GM12878 (cell line): Measurements from ENCODE around the gene IFI27L2. TPM values are rescaled to one million over a fixed set of nuclear protein-coding genes. Genes with fewer than 3 reads are reported as not detected.
A peak's percentile ranks its signal among the peaks of the same experiment; 100 is the strongest.

Experiments used
- BACH1 ChIP-seq: fragments of 450-650 bp; IDR thresholded peaks from 2 replicates; pipeline ENCODE4 v1.6.1; 2017; ENCODE audit warnings: mild to moderate bottlenecking, borderline replicate concordance
- BHLHE40 ChIP-seq, 2 experiments: fragments of 450-650 bp in 1 of 2; IDR thresholded peaks; 2 replicates each; pipeline ENCODE4 v1.6.1; 2011 to 2017; ENCODE audit warnings: low read depth in 2 of 2, borderline replicate concordance in 1 of 2, improper control_type of control experiment in 1 of 2, low read length in 1 of 2, mild to moderate bottlenecking in 1 of 2
- CUX1 ChIP-seq: IDR thresholded peaks from 2 replicates; pipeline ENCODE4 v1.6.1; 2012; ENCODE audit warnings: improper control_type of control experiment, low read depth, low read length; ENCODE audit not compliant: insufficient replicate concordance
- DPF2 ChIP-seq: fragments of 450-650 bp; IDR thresholded peaks from 2 replicates; pipeline ENCODE4 v1.6.1; 2017; ENCODE audit warnings: mild to moderate bottlenecking
- E2F8 ChIP-seq: fragments of 450-650 bp; IDR thresholded peaks from 2 replicates; pipeline ENCODE4 v1.6.1; 2018; ENCODE audit warnings: mild to moderate bottlenecking, low read depth, moderate library complexity; ENCODE audit not compliant: partially characterized antibody
- E4F1 ChIP-seq: fragments of 450-650 bp; IDR thresholded peaks from 2 replicates; pipeline ENCODE4 v1.6.1; 2018; ENCODE audit warnings: borderline replicate concordance, mild to moderate bottlenecking; ENCODE audit not compliant: partially characterized antibody
- HDAC2 ChIP-seq: fragments of 200-600 bp; sonication (generic); IDR thresholded peaks from 2 replicates; pipeline ENCODE4 v1.6.1; 2017
- IKZF2 ChIP-seq, 2 experiments: fragments of 450-650 bp; IDR thresholded peaks; 2 replicates each; pipeline ENCODE4 v1.6.1; 2017; ENCODE audit warnings: mild to moderate bottlenecking in 2 of 2, moderate library complexity in 2 of 2
- KDM1A ChIP-seq: fragments of 200-600 bp; sonication (generic); IDR thresholded peaks from 2 replicates; pipeline ENCODE4 v1.6.1; 2016; ENCODE audit warnings: borderline replicate concordance
- MLLT1 ChIP-seq: fragments of 450-650 bp; IDR thresholded peaks from 2 replicates; pipeline ENCODE4 v1.6.1; 2016; ENCODE audit warnings: mild to moderate bottlenecking
- MXI1 ChIP-seq: fragments of 150-350 bp; IDR thresholded peaks from 2 replicates; pipeline ENCODE4 v1.6.1; 2011; ENCODE audit warnings: low read depth, mild to moderate bottlenecking, inconsistent platforms, low read length, improper control_type of control experiment
- RB1 ChIP-seq: fragments of 450-650 bp; formaldehyde crosslinking; IDR thresholded peaks from 2 replicates; pipeline ENCODE4 v1.6.1; 2017; ENCODE audit warnings: mild to moderate bottlenecking, borderline replicate concordance
- SMAD5 ChIP-seq: IDR thresholded peaks from 2 replicates; pipeline ENCODE4 v1.6.1; 2016; ENCODE audit warnings: antibody characterized with exemption, low read depth
- SMARCA5 ChIP-seq: fragments of 450-650 bp; IDR thresholded peaks from 2 replicates; pipeline ENCODE4 v1.6.1; 2017; ENCODE audit warnings: mild to moderate bottlenecking
- SPI1 ChIP-seq: IDR thresholded peaks from 2 replicates; pipeline ENCODE4 v1.6.1; 2011; ENCODE audit warnings: low read depth, mild to moderate bottlenecking, low read length, moderate library complexity, borderline replicate concordance; ENCODE audit not compliant: insufficient read depth
- TAF1 ChIP-seq: IDR thresholded peaks from 2 replicates; pipeline ENCODE4 v1.6.1; 2011; ENCODE audit warnings: mild to moderate bottlenecking, low read depth, low read length, borderline replicate concordance
- TARDBP ChIP-seq: IDR thresholded peaks from 2 replicates; pipeline ENCODE4 v1.6.1; 2016; ENCODE audit warnings: borderline replicate concordance
- polyA plus RNA-seq, 11 experiments: library from polyadenylated mRNA; depleted of rRNA in 4 of 11; unstranded in 6 of 11; stranded (reverse) in 5 of 11; fragments of >200 nt; fragmentation: Nextera tagmentation in 4 of 11; fragmentation: Illumina TruSeq in 1 of 11; extraction: Ambion mirVana in 4 of 11; extraction: Trizol in 1 of 11; gene quantifications; 1 replicate in 1 of 11; 2 replicates in 10 of 11; pipeline versions ENCODE4 v1.2.1 to v1.2.3, GENCODE V29; 2011 to 2016; ENCODE audit warnings: inconsistent platforms in 2 of 11, missing spikeins in 2 of 11, low read depth in 1 of 11
- total RNA-seq, 4 experiments: library from RNA; depleted of rRNA in 3 of 4; stranded (reverse); fragments of >200 nt in 3 of 4; fragmentation: Illumina TruSeq in 1 of 4; extraction: Trizol in 1 of 4; gene quantifications; 2 replicates each; pipeline versions ENCODE4 v1.2.1 to v1.2.3, GENCODE V29; 2013 to 2021

IFI27L2 gene
- total and polyA plus RNA-seq, 10 of the 15 experiments (the other 5 are each of a cell fraction or from before 2014, with no cell fraction given) = 26.6 to 134 (median 60.3) TPM

- peak; percentile 53; the same call in 1 of the 2 replicates for TF ChIP-seq MLLT1
- no peak; a peak in 2 of 4 replicates for TF ChIP-seq IKZF2 (IDR thresholded peaks at IDR 0.05)
- peak; percentile 70; the same call in 1 of the 2 replicates for TF ChIP-seq SMARCA5
- no peak for TF ChIP-seq HDAC2
- TF ChIP-seq E2F8 = peak; percentile 69
- TF ChIP-seq SPI1 = peak; percentile 81
- TF ChIP-seq E4F1 = peak; percentile 19
- TF ChIP-seq DPF2 = peak; percentile 85
- peak; percentile 91; the same call in 1 of the 2 replicates for TF ChIP-seq RB1
- no peak for TF ChIP-seq CUX1
- peak; percentile 86 for TF ChIP-seq MXI1
- TF ChIP-seq TAF1 = peak; percentile 92
- 0 out of 2 replicates have a peak, but pooled peaks have one; percentile 18 for TF ChIP-seq BACH1
- peak; percentile 91 to 98; a peak in 3 of 4 replicates for TF ChIP-seq BHLHE40 (IDR thresholded peaks at IDR 0.05; ENCODE audit: borderline replicate concordance in 1 of 2, low read depth in 2 of 2, low read length in 1 of 2)
- TF ChIP-seq SMAD5 = no peak
- TF ChIP-seq KDM1A = no peak
- TF ChIP-seq TARDBP = no peak; the same call in 1 of the 2 replicates
Observed at GRCh38 chr14:94080621-94081385, 48.6 kb downstream of the IFI27L2 start, which contains the start of the genes DDX24 and IFI27L1 (continued).
